ENCODE data around the gene MIXL1. TPM values are rescaled to one million over a fixed set of nuclear protein-coding genes. Genes with fewer than 3 reads are reported as not detected.

MIXL1 gene
- total RNA-seq, 4 donors from 2014 or later, result not detected

DNA sequence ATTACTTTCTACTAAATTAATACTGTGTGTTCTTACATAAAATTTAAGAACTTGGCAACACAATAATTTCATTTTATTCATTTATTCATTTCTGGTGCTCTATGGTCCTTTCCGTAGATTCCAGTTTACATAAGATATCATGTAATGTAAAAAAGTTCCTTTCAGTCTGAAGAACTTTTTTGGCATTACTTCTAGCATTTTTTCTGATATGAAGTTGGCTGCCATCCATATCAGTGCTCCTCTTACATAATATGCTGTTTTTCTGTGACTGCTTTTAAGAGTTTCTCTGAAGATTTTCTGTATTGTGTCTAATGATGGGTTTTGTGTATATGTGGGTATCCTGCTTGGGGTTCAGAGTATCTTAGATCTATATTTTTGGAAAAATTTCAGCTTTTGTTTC lies 50.7 kb downstream of the MIXL1 start:
- H3K4me3 ChIP-seq, result no peak overlapping the region
- no peaks in the 10 kb centered on the region for H3K9me3 ChIP-seq
- no peak overlapping the region for H3K27ac ChIP-seq (replicated peaks in 1 of 4)
- no peaks in the 10 kb centered on the region for H3K27me3 ChIP-seq
- intact Hi-C loops (cut with DNase I), result no loop called here
- DNase-seq (ENCODE audit: extremely low spot score), result no peak
- no peaks in the 10 kb centered on the region for H3K4me1 ChIP-seq
- peaks cover 0 to 4% (median 0%) of the 10 kb centered on the region in 4 donors for H3K36me3 ChIP-seq
- TF ChIP-seq POLR2AphosphoS5 (IDR thresholded peaks at IDR 0.05), result no peak
- whole genome bisulfite sequencing, result 100% methylated on average over 1 of the region's 1 CpG

DNA sequence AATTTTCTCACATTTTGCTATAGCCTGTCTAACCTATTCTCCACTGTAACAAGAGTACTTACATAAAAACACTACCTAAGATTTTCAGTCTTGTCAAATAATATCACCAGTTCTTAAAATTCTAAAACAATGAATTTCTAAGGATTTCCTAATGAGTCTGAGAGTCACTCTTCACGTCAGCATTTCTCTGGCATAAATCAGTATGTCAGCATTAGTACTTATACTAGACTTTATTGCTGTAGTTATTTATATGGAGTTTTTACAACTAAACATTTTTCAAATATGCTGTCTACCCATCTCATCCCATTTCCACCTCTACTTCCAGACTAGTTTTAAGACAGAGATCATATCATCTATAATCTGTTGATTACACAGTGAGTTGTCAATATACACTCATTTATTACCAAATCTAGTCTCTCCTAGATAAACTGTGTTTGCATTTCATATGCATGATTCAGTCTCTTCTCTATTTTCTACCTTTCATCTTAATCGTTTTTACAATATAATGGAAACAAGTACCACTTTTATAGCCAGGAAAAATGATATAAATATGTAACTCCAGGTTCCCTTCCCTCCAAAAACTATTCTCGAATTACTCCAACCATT lies 52.7 kb downstream of the MIXL1 start:
- intact Hi-C loops (cut with DNase I), result no loop called here
- TF ChIP-seq POLR2AphosphoS5 (IDR thresholded peaks at IDR 0.05), result no peak
- no peak for TF ChIP-seq EP300 (IDR thresholded peaks at IDR 0.05)
- TF ChIP-seq, protein P1, sequence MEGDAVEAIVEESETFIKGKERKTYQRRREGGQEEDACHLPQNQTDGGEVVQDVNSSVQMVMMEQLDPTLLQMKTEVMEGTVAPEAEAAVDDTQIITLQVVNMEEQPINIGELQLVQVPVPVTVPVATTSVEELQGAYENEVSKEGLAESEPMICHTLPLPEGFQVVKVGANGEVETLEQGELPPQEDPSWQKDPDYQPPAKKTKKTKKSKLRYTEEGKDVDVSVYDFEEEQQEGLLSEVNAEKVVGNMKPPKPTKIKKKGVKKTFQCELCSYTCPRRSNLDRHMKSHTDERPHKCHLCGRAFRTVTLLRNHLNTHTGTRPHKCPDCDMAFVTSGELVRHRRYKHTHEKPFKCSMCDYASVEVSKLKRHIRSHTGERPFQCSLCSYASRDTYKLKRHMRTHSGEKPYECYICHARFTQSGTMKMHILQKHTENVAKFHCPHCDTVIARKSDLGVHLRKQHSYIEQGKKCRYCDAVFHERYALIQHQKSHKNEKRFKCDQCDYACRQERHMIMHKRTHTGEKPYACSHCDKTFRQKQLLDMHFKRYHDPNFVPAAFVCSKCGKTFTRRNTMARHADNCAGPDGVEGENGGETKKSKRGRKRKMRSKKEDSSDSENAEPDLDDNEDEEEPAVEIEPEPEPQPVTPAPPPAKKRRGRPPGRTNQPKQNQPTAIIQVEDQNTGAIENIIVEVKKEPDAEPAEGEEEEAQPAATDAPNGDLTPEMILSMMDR (IDR thresholded peaks at IDR 0.05), result no peak
- no peak for TF ChIP-seq POLR2A (IDR thresholded peaks at IDR 0.05; ENCODE audit: low read depth)
- 92% methylated on average over 3 of the region's 3 CpGs for WGBS
- Histone ChIP-seq H3K9me3 (no peaks in the 10 kb centered on the region), H3K36me3 (peaks cover 0 to 4% (median 0%) of the 10 kb centered on the region in 4 donors), H3K27me3 (no peaks in the 10 kb centered on the region), H3K27ac (replicated peaks in 1 of 4) (no peak overlapping the region), H3K4me1 (peaks cover 0 to 4% (median 0%) of the 10 kb centered on the region in 4 donors), H3K4me3 (no peak overlapping the region)
- no peak for DNase-seq (ENCODE audit: extremely low spot score)

Other genes with a start within 250 kb of the MIXL1 start
- gene SDE2, start 224.3 kb upstream of the MIXL1 start, total RNA-seq, result 10 to 100 TPM; 15.0 to 22.5 (median 19.1) TPM
- 100 to 1,000 TPM; 319 to 384 (median 350) TPM for gene H3-3A, start 160.9 kb upstream of the MIXL1 start, total RNA-seq
- 10 to 100 TPM; 28.1 to 53.6 (median 32.6) TPM for gene ACBD3, start 36.9 kb upstream of the MIXL1 start, total RNA-seq
- gene LIN9, start 85.5 kb downstream of the MIXL1 start, total RNA-seq, result 1 to 10 TPM; 2.1 to 4.6 (median 2.8) TPM
- gene PARP1, start 184.4 kb downstream of the MIXL1 start, total RNA-seq, result 100 to 1,000 TPM; 103 to 136 (median 108) TPM